Natural killer cell treated with Interleukin-12 subunit alpha and Interleukin-12 subunit beta and Interleukin-15 and Interleukin-18, amount 100 ng/mL, for 72 hours (primary cell): ENCODE measurements around the gene RNF44. TPM values are rescaled to one million over a fixed set of nuclear protein-coding genes. Genes with fewer than 3 reads are reported as not detected.

Source experiments
- ATAC-seq, 2 donors: fragments of 150-1000 bp; cut with Tn5 transposase in 1 of 2; sonication (Bioruptor Pico), chemical (Tn5 transposase) in 1 of 2; 2 replicates each; pipeline ENCODE4 v1.10.0; 2021
- DNase-seq: peaks from one replicate; pipeline ENCODE4 v3.0.0; 2022; ENCODE audit warnings: low spot score
- H3K27ac Mint-ChIP-seq, 2 donors: 1 replicate in 1 of 2; 2 replicates in 1 of 2; pipeline ENCODE4 v1.8.0; 2022; ENCODE audit warnings: mixed read lengths in 2 of 2, mild to moderate bottlenecking in 1 of 2, moderate library complexity in 1 of 2
- H3K27me3 Mint-ChIP-seq, 2 donors: 1 replicate in 1 of 2; 2 replicates in 1 of 2; pipeline ENCODE4 v1.8.0; 2022; ENCODE audit warnings: mixed read lengths in 2 of 2
- H3K36me3 Mint-ChIP-seq: one replicate; pipeline ENCODE4 v1.8.0; 2022; ENCODE audit warnings: mixed read lengths
- H3K4me1 Mint-ChIP-seq, 2 donors: 1 replicate in 1 of 2; 2 replicates in 1 of 2; pipeline ENCODE4 v1.8.0; 2022; ENCODE audit warnings: low read depth in 2 of 2, mixed read lengths in 2 of 2, mild to moderate bottlenecking in 1 of 2
- H3K4me3 Mint-ChIP-seq: one replicate; pipeline ENCODE4 v1.8.0; 2022; ENCODE audit warnings: mixed read lengths
- H3K9me3 Mint-ChIP-seq: 2 replicates; pipeline ENCODE4 v1.8.0; 2022; ENCODE audit warnings: mixed read lengths
- total RNA-seq, 2 donors: library from RNA; stranded (reverse); gene quantifications; one replicate each; pipeline ENCODE4 v1.2.3, GENCODE V29; 2022

The RNF44 gene
- total RNA-seq, 2 donors from 2014 or later = 58.1 to 76.3 TPM

DNA sequence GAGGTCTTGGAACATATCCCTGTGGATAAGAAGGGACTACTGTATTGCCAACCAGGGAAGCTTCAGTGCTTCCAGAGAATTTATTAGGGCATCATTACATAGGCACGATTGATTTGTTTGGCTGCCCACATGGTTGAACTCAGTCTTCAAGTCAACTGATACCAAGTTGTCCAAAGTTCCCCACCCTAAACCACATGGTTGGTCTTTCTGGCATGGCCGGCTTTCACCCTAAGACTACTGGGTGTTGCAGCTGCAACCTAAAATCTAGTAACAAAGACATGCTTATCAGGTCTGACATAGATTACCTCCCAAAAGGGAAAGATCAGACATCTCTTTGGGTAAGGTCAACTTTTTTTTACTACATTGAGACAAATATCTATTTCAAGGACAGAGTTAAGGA is 52.0 kb downstream of the RNF44 start:
- Mint-ChIP-seq H3K9me3 (no peaks in the 10 kb centered on the region), H3K4me3 (no peak overlapping the region), H3K4me1 (peaks cover 14 to 19% of the 10 kb centered on the region in 2 donors), H3K27me3 (no peaks in the 10 kb centered on the region), H3K27ac (no peak overlapping the region), H3K36me3 (peaks cover 12% of the 10 kb centered on the region)
- ATAC-seq = no peak
- DNase-seq = no peak

GRCh38 chr5:176481711-176482110 is 55.5 kb downstream of the RNF44 start:
- H3K36me3 Mint-ChIP-seq = peaks cover 2% of the 10 kb centered on the region
- H3K4me3 Mint-ChIP-seq = no peak overlapping the region
- DNase-seq = no peak
- H3K27ac Mint-ChIP-seq = no peak overlapping the region
- peaks cover 0 to 9% of the 10 kb centered on the region in 2 donors for H3K4me1 Mint-ChIP-seq
- ATAC-seq = peak in 1 of 2 donors; percentile 58
- no peaks in the 10 kb centered on the region for H3K27me3 Mint-ChIP-seq
- H3K9me3 Mint-ChIP-seq = no peaks in the 10 kb centered on the region

Other genes with a start within 250 kb of the RNF44 start
- gene KIAA1191, start 175.6 kb downstream of the RNF44 start, total RNA-seq = 10 to 100 TPM; 61.1 to 66.7 TPM
- 10 to 100 TPM in 1 of 2 donors, 1 to 10 TPM in 1; 8.1 to 12.9 TPM for gene ARL10, start 171.9 kb downstream of the RNF44 start, total RNA-seq
- gene NOP16, start 148.8 kb downstream of the RNF44 start, total RNA-seq = 100 to 1,000 TPM in 1 of 2 donors, 10 to 100 TPM in 1; 62.0 to 155 TPM
- gene HIGD2A, start 148.7 kb downstream of the RNF44 start, total RNA-seq = 100 to 1,000 TPM in 1 of 2 donors, 10 to 100 TPM in 1; 88.9 to 117 TPM
- gene CLTB, start 120.9 kb downstream of the RNF44 start, total RNA-seq = 10 to 100 TPM; 64.0 to 80.5 TPM
- 10 to 100 TPM; 47.3 to 50.5 TPM for gene FAF2, start 89.0 kb downstream of the RNF44 start, total RNA-seq
- under 1 TPM; 0.33 to 0.40 TPM for gene CDHR2, start 11.9 kb upstream of the RNF44 start, total RNA-seq
- gene GPRIN1, start 72.8 kb upstream of the RNF44 start, total RNA-seq = 1 to 10 TPM; 2.7 to 5.9 TPM
- gene SNCB, start 93.1 kb upstream of the RNF44 start, total RNA-seq = not detected
- gene EIF4E1B, start 93.3 kb upstream of the RNF44 start, total RNA-seq = not detected
- gene TSPAN17, start 110.1 kb upstream of the RNF44 start, total RNA-seq = 10 to 100 TPM; 48.9 to 67.6 TPM